ENCODE data around the gene HSF5. TPM values are rescaled to one million over a fixed set of nuclear protein-coding genes. Genes with fewer than 3 reads are reported as not detected.

HSF5 gene
- total and polyA plus RNA-seq, 9 donors = 0.04 to 0.20 (median 0.10) TPM; not detected in 2

DNA sequence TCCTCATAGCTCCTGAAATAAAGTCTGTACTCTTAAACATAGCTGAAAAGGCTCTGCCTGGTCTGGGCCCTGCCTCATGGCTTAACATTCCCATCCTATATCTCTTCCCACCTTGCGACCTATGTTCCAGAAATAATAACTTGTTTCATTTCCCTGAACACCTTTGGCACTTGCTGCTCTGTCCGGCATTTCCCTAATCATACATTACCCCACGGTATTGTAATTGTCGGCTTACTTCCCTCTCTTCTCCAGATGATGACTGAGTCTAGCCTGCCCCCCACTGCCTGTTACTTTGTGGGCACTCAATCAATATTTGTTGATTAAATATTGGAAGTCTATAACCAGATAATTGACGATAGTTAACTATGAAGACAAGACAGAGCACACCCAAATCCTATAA is 113.0 kb downstream of the HSF5 start:
- 79% methylated on average over 3 of the region's 5 CpGs for WGBS (ENCODE audit: insufficient coverage)
- H3K4me3 ChIP-seq (ENCODE audit: low read length) = no peak overlapping the region
- H3K36me3 ChIP-seq (ENCODE audit: control insufficient read depth, insufficient read depth, low read length) = no peaks in the 10 kb centered on the region
- H3K9me3 ChIP-seq (replicated peaks; ENCODE audit: control insufficient read depth, low read depth, low read length) = no peaks in the 10 kb centered on the region
- DNase-seq = no peak
- no peaks in the 10 kb centered on the region for H3K4me1 ChIP-seq (ENCODE audit: control insufficient read depth, insufficient read depth, low read length)
- peaks cover 2% of the 10 kb centered on the region for H3K27me3 ChIP-seq (ENCODE audit: control insufficient read depth, insufficient read depth, low read length)
- no peak overlapping the region for H3K27ac ChIP-seq (ENCODE audit: low read length)

DNA sequence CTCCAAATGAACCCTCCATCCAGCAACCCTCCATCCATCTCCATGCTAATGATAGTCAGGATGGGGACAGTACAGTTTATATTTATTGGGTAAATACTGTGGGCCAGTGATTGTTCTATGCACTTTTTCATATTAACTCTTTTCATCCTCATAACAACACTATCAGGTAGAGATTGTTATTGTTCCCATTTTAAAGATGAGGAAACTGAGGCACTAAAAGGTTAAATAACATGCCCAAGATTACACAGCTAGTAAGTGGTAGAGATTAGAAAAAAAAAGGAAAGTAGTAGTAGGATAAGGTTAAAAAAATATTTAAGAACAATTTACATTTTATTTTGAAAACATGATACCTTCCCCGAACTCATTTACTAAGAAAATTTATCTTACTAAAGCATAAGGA is 114.3 kb downstream of the HSF5 start:
- DNase-seq = no peak
- peaks cover 4% of the 10 kb centered on the region for H3K27me3 ChIP-seq (ENCODE audit: control insufficient read depth, insufficient read depth, low read length)
- no peaks in the 10 kb centered on the region for H3K36me3 ChIP-seq (ENCODE audit: control insufficient read depth, insufficient read depth, low read length)
- WGBS (ENCODE audit: insufficient coverage) = no CpG with 5 or more reads among the region's 1 CpG
- H3K27ac ChIP-seq (ENCODE audit: low read length) = no peak overlapping the region
- no peak overlapping the region for H3K4me3 ChIP-seq (ENCODE audit: low read length)
- H3K9me3 ChIP-seq (replicated peaks; ENCODE audit: control insufficient read depth, low read depth, low read length) = no peaks in the 10 kb centered on the region
- H3K4me1 ChIP-seq (ENCODE audit: control insufficient read depth, insufficient read depth, low read length) = no peaks in the 10 kb centered on the region

DNA sequence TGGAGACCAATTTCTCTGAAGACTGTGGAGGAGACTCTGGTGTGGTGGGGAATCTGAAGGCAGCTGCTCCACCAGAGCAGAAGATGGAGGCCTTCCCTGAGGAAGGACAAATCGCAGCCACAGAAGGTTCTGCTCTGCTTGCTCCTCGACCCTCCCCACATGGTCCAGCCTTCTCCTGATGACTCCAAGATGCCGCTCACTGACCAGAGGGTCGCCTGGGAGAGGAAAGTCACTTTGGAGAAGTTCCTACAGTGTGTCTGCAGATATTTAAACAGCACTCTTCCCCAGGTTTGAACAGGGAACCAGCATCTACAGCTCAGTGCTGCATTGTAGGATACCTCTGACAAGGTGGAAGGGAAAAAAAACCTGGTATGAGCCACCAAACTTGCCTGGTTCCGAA is 115.2 kb downstream of the HSF5 start:
- no peak for DNase-seq
- no peak overlapping the region for H3K4me3 ChIP-seq (ENCODE audit: low read length)
- H3K27me3 ChIP-seq (ENCODE audit: control insufficient read depth, insufficient read depth, low read length) = peaks cover 4% of the 10 kb centered on the region
- WGBS (ENCODE audit: insufficient coverage) = 80% methylated on average over 1 of the region's 5 CpGs
- no peaks in the 10 kb centered on the region for H3K36me3 ChIP-seq (ENCODE audit: control insufficient read depth, insufficient read depth, low read length)
- no peak overlapping the region for H3K27ac ChIP-seq (ENCODE audit: low read length)
- H3K9me3 ChIP-seq (replicated peaks; ENCODE audit: control insufficient read depth, low read depth, low read length) = no peaks in the 10 kb centered on the region
- H3K4me1 ChIP-seq (ENCODE audit: control insufficient read depth, insufficient read depth, low read length) = no peaks in the 10 kb centered on the region

DNA sequence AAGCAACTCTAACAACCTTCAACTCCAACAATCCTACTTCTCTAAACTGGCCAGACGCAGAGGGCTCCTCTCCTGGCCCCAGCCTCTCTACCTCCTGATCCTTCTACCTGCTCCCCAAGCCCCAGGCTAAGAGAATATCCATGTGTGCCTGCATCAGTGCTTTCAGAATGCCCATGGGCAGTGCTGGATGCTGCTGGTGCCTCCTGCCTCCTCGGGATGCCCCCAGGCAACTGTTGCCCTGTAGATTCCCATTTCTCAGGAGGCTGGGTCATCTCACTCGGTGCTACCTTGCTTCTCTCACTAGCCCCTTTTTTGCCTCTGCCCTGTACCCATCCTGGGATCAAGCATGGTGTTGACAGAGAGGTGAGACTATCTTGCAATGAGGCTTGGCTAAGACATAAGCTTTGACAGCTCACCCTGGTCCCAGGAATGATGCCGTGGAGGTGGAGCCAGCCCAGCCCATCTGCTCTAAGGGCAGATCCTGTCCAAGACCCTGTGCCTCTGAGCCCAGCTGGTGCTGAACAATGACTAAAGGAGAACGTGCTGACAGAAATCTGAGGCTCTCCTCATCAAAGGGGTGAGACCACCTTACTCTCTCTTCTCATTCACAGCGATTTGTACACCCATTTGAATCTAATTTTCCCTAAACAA is 116.8 kb downstream of the HSF5 start:
- H3K4me3 ChIP-seq (ENCODE audit: low read length) = no peak overlapping the region
- WGBS (ENCODE audit: insufficient coverage) = 72% methylated on average over 4 of the region's 6 CpGs
- H3K27me3 ChIP-seq (ENCODE audit: control insufficient read depth, insufficient read depth, low read length) = peaks cover 4% of the 10 kb centered on the region
- H3K9me3 ChIP-seq (replicated peaks; ENCODE audit: control insufficient read depth, low read depth, low read length) = no peaks in the 10 kb centered on the region
- no peak for DNase-seq
- H3K4me1 ChIP-seq (ENCODE audit: control insufficient read depth, insufficient read depth, low read length) = no peaks in the 10 kb centered on the region
- H3K36me3 ChIP-seq (ENCODE audit: control insufficient read depth, insufficient read depth, low read length) = no peaks in the 10 kb centered on the region
- no peak overlapping the region for H3K27ac ChIP-seq (ENCODE audit: low read length)

DNA sequence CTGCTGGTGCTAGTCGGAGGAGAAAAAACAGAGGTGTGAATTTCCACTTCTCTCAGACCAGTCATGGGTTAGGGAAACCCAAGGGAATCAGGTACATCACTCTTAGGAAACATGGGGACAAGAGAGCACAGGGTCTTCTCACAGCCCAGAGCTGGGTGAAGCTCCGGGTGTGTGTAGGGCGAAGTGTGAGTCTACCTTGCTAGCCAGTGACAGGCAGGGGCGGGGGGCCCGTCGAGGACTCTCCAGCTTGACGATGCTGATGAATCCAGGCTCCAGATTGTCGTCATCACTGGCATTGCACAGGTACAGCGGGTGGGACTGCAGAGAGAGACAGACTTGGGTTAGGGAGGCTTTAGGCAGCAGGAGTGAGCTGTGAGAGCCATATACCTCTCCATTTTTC is 117.5 kb downstream of the HSF5 start:
- no peaks in the 10 kb centered on the region for H3K4me1 ChIP-seq (ENCODE audit: control insufficient read depth, insufficient read depth, low read length)
- no peak overlapping the region for H3K4me3 ChIP-seq (ENCODE audit: low read length)
- no peak overlapping the region for H3K27ac ChIP-seq (ENCODE audit: low read length)
- H3K36me3 ChIP-seq (ENCODE audit: control insufficient read depth, insufficient read depth, low read length) = no peaks in the 10 kb centered on the region
- no peaks in the 10 kb centered on the region for H3K9me3 ChIP-seq (replicated peaks; ENCODE audit: control insufficient read depth, low read depth, low read length)
- DNase-seq = no peak
- 81% methylated on average over 8 of the region's 9 CpGs for WGBS (ENCODE audit: insufficient coverage)
- peaks cover 4% of the 10 kb centered on the region for H3K27me3 ChIP-seq (ENCODE audit: control insufficient read depth, insufficient read depth, low read length)

DNA sequence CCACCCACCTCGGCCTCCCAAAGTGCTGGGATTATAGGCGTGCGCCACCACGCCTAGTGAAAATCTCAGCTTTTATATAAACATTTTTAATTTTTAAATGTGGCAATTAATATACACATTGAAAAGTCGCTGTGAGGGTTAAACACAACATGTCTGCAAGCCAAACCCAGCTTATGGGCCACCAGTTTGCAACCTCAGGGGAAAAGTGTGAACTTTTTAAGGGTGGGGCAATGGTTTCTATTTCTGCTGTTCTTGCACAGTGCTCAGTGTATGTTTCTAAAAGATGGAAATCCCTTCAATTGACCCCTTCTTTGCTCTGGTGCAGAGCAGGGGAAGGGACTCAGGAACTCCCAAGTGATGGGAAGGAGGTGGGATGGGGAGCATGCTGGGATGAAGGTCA is 117.9 kb downstream of the HSF5 start:
- 83% methylated on average over 1 of the region's 5 CpGs for WGBS (ENCODE audit: insufficient coverage)
- H3K27me3 ChIP-seq (ENCODE audit: control insufficient read depth, insufficient read depth, low read length) = peaks cover 4% of the 10 kb centered on the region
- no peaks in the 10 kb centered on the region for H3K36me3 ChIP-seq (ENCODE audit: control insufficient read depth, insufficient read depth, low read length)
- DNase-seq = no peak
- H3K4me1 ChIP-seq (ENCODE audit: control insufficient read depth, insufficient read depth, low read length) = no peaks in the 10 kb centered on the region
- H3K4me3 ChIP-seq (ENCODE audit: low read length) = no peak overlapping the region
- no peak overlapping the region for H3K27ac ChIP-seq (ENCODE audit: low read length)
- H3K9me3 ChIP-seq (replicated peaks; ENCODE audit: control insufficient read depth, low read depth, low read length) = no peaks in the 10 kb centered on the region

Other genes with a start within 250 kb of the HSF5 start
- gene LPO, start 249.8 kb downstream of the HSF5 start, total RNA-seq = not detected
- under 1 TPM in 7 of 8 donors, not detected in 1; 0.05 to 0.40 (median 0.11) TPM for gene LPO, start 249.8 kb downstream of the HSF5 start, polyA plus RNA-seq (ENCODE audit: insufficient read depth in 1 of 8, insufficient read length in 8 of 8, low replicate concordance in 1 of 8)
- gene MPO, start 207.5 kb downstream of the HSF5 start, total RNA-seq = 2.3 TPM
- gene MPO, start 207.5 kb downstream of the HSF5 start, polyA plus RNA-seq (ENCODE audit: insufficient read depth in 1 of 8, insufficient read length in 8 of 8, low replicate concordance in 1 of 8) = 10 to 100 TPM in 5 of 8 donors, 1 to 10 TPM in 3; 7.2 to 20.0 (median 11.0) TPM
- 3.6 TPM for gene TSPOAP1, start 159.6 kb downstream of the HSF5 start, total RNA-seq
- 1 to 10 TPM; 4.1 to 7.4 (median 5.1) TPM for gene TSPOAP1, start 159.6 kb downstream of the HSF5 start, polyA plus RNA-seq (ENCODE audit: insufficient read depth in 1 of 8, insufficient read length in 8 of 8, low replicate concordance in 1 of 8)
- gene SUPT4H1, start 136.2 kb downstream of the HSF5 start, total RNA-seq = 64.8 TPM
- 100 to 1,000 TPM in 1 of 8 donors, 10 to 100 TPM in 7; 75.0 to 107 (median 87.8) TPM for gene SUPT4H1, start 136.2 kb downstream of the HSF5 start, polyA plus RNA-seq (ENCODE audit: insufficient read depth in 1 of 8, insufficient read length in 8 of 8, low replicate concordance in 1 of 8)
- 0.04 TPM for gene RNF43, start 70.9 kb downstream of the HSF5 start, total RNA-seq
- 1 to 10 TPM in 2 of 8 donors, under 1 TPM in 6; 0.04 to 1.6 (median 0.06) TPM for gene RNF43, start 70.9 kb downstream of the HSF5 start, polyA plus RNA-seq (ENCODE audit: insufficient read depth in 1 of 8, insufficient read length in 8 of 8, low replicate concordance in 1 of 8)
- gene MTMR4, start 26.2 kb upstream of the HSF5 start, total RNA-seq = 22.3 TPM
- gene MTMR4, start 26.2 kb upstream of the HSF5 start, polyA plus RNA-seq (ENCODE audit: insufficient read depth in 1 of 8, insufficient read length in 8 of 8, low replicate concordance in 1 of 8) = 10 to 100 TPM; 17.4 to 23.7 (median 19.3) TPM
- gene TEX14, start 203.6 kb upstream of the HSF5 start, total RNA-seq = 2.1 TPM
- 1 to 10 TPM; 3.7 to 5.1 (median 4.3) TPM for gene TEX14, start 203.6 kb upstream of the HSF5 start, polyA plus RNA-seq (ENCODE audit: insufficient read depth in 1 of 8, insufficient read length in 8 of 8, low replicate concordance in 1 of 8)
- gene RAD51C, start 204.2 kb upstream of the HSF5 start, total RNA-seq = 24.6 TPM
- gene RAD51C, start 204.2 kb upstream of the HSF5 start, polyA plus RNA-seq (ENCODE audit: insufficient read depth in 1 of 8, insufficient read length in 8 of 8, low replicate concordance in 1 of 8) = 10 to 100 TPM; 25.9 to 33.3 (median 29.2) TPM

Measured in muscle of leg (tissue), 11 donors.